HG03469 (cell line): ENCODE data around the gene FBXL14.

Source experiments
- ATAC-seq: cut with Tn5 transposase; IDR thresholded peaks from one replicate; pipeline ENCODE4 v1.9.1; 2021; ENCODE audit warnings: mild to moderate bottlenecking, moderate library complexity, moderate number of reproducible peaks; ENCODE audit not compliant: unreplicated experiment

Gene FBXL14

GRCh38 chr12:1540690-1541089 is 53.7 kb downstream of the FBXL14 start:
- no peak for ATAC-seq

- ATAC-seq: no peak
Measured at GRCh38 chr12:1539135-1539534, 55.2 kb downstream of the FBXL14 start.

- no peak for ATAC-seq
Measured at GRCh38 chr12:1536817-1537216, 57.6 kb downstream of the FBXL14 start.

DNA sequence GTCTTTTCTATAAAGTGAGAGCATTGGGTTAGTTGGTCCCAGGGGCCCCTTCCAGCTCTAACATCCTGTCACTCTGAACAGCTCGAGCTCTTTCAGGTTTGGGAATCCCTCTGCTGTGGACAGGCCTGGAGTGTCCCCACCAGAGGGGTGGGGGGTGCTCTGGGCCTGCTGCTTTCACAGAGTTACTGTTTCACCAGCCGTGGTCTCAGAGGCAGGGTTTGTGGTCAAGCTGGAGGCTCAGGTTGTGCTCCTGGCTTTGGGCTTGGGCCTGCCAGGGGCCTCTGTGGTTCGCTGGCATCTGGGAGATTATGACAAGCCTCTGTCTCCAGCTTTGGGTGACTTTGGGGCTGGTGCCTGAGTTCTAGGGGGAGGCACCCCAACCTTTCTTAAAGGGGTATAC is 59.6 kb downstream of the FBXL14 start:
- no peak for ATAC-seq

DNA sequence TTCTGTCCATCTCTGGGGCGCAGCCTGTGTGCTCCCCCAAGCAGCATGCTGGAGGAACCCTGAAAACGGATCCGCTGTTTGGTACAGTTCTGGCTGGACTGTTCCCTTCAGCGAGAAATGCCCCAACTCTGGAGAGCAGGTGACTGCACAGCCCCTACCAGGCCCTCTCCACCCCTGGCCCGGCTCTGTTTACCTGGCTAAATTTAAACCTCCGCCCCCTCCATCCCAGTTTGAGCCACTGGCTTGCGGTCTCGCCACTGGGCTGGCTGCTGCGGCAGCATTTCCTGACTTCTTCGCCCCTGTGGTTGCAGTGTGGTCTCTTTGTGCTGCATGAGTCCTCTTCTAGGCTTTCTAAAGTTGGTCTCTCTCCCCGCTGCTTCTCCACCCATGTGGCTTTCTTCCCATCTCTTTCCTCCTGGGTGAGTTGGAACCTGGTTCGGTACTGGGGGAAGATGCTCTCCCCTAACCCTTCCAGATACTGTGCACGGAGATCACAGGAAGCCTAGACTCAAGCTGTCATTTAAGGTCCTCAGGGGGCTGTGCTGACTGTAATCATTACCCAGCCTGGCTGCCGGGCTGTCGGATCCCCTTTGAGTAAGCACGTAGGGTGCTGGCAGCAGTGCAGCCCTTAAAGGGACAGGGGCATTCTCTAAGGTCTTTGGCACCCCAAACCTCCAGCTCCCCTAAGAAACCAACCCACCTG is 60.6 kb downstream of the FBXL14 start:
- ATAC-seq: peak; percentile 31

- ATAC-seq: peak; percentile 12
Measured at GRCh38 chr12:1533205-1533601, 61.2 kb downstream of the FBXL14 start.

DNA sequence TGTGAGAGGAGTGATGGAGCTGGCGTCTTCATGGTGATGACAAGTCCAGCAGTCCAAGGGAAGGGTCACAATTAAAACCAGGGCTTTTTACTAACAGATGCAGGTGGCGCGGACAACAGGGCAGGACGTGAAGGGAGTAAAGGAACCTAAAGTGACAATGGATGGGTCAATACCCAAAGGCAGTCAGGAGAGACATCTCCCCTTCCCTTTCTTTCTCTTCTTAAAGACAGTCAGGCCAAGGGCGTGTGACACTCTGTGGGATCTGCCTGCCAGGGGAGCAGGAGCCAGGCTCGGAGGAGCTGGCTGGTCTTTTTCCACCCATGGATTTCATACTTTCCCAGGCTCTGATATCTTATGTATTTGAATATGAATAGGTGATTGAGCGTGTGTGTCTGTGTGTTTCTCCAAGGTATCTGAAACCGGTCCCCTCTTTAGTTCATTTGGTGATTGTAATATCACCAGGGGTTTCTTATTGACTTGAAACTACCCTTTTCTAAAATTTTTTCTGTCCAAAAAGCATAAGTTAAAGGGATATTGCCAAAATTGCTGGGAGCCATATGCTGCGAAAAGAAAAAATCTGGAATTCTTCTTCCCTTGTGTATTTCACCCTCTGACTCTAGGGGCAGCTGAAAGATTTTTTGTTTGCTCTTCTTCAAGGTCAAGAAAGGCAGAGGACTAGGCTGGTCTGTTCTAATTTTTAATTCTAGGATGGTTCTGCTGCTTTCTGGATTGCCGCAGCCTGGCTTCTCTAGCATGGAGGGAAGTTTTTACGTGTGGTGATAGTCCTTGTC is 61.8 kb downstream of the FBXL14 start:
- ATAC-seq: no peak

GRCh38 chr12:1531654-1532374 is 62.6 kb downstream of the FBXL14 start:
- no peak for ATAC-seq

DNA sequence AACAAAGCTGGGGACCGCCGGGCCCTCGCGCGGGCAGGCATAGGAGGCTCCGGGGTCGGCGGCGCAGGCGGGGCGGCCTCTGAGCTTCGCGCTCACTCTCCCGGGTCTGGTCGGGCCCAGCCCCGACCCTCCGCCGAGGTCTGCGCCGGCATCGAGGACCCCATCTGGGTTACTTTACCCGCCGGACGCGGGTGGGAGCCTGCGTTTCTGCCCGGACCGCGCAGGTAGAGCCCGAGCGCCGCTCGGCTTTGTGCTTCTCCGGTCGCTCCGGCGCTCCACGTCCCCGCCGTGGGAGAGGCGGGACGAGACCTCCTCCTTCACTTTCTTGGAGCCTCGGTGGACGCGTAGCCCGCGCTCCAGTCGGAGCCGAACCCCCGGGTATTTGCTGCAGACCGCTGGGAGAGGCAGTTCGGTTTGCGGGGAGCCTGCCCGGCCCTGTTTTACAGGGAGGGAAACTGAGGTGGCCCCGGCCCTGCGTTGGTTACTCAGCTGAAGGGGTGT is 63.2 kb downstream of the FBXL14 start:
- no peak for ATAC-seq

DNA sequence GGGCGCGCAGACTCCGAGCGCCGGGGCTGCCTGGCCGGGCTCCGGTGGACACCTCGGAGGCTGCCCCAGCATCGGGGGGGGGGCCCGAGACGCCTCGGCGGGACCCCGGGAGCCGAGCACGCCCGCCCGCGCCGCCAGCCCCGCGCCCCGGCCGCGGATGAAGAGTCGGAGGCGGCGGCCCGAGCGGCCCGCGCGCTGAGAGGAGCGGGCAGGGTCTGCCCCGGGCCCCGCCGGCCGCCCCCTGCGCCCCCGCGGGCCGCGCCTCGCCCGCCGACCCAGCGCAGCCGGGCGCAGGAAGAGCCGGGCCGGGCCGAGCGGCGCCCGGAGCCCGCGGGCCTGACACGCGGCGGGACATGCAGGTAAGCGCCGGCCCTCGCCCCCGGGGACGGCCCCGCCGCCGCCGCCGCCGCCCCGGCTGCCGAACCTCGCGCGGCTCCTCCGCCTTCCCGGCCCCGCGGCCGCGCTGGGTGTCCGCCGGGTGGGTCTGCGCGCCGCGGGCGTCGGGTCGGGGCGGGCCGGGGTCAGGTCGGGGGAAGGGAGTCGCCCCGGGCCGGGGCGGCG is 63.7 kb downstream of the FBXL14 start:
- ATAC-seq: no peak

DNA sequence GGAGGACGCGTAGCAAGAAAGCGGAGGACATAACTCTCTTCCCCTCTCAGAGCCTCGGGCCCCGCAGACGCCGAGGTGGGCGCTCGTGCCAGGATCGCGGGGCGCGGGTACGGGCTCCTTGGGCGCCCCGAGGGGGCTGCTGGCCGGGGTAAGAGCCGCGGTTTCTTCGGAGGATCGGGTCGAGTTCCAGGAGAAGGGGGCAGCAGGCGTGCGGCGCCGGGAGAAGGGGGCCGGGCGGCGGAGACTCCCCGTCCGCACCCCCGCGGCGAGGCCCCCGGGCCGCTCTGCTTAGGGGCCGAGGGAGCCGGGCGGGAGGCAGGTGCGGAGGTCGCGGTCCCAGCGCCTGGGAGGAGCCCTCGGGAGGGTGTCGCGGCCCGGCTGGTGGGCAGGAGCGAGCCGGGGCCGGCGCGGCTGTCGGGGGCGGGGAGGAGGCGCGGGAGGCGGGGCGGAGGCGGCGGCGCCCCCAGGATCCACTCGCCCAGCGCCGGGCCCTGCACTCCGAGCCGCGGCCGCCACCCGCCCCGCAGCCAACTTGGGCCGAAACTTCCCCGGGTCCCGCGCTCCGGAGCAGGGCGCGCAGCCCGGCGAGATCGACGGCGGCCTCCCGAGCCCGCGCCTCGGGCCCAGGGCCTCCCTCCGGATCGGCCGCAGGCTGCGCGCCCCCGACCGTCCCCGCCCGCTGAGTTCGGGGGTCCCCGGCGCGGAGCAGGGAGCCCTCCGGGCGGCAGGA is 64.4 kb downstream of the FBXL14 start:
- ATAC-seq: no peak

- ATAC-seq: no peak
Measured at GRCh38 chr12:1529228-1529861, 65.0 kb downstream of the FBXL14 start.

DNA sequence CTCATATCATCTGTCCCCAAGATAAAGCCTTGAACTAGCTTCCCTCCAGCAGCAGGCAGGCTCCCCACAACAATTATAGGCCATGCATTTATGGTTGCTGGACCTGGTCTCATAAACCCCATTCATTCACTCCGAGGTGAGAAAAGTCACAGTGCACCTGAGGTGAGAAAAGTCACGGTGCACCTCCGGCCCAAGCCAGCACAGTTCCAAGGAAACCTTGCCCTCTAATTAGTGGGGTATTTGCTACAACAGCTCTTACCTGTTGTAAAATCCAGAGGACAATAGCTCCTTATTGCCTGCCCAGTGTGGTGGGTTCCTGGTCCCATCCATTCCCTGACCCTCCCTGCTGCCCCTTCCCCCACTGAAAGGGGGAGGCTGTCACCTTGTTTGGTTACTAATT is 65.6 kb downstream of the FBXL14 start:
- ATAC-seq: no peak

GRCh38 chr12:1527789-1528188 is 66.6 kb downstream of the FBXL14 start:
- ATAC-seq: no peak

DNA sequence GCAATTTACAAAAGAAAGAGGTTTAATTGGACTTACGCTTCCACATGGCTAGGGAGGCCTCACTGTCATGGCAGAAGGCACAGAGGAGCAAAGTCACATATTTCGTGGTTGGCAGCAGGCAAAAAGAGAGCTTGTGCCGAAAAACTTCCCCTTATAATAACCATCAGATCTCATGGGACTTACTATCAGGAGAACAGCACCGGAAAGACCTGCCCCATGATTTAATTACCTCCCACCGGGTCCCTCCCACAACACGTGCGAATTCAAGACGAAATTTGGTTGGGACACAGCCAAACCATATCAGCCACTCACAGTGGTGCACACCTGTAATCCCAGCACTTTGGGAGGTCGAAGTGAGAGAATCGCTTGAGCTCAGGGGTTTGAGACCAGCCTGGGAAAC is 68.5 kb downstream of the FBXL14 start:
- ATAC-seq: no peak

DNA sequence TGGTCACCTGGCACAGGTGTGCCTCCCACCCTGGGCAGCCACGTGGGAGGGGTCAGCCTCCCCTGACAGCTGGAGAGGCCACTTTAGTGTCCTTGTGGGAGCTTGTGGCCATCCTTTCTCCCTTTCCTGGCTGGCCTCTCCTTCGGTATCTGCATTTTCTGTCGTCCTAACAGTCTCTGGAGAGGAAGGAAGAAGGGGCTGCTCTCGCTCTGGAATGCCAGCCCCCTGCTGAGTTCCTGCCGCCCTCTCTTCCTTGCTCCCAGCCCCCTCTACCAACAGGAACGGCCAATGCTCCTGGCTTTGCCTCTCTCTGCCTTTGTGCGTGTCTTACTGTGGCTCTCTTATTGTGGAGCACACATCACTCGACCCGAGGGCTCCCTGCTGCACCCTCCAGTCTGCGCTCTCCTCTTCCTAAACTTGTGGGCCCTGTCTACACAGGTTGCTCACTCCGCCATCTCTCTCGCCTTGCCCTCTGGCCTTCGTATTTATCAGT is 70.8 kb downstream of the FBXL14 start:
- no peak for ATAC-seq

DNA sequence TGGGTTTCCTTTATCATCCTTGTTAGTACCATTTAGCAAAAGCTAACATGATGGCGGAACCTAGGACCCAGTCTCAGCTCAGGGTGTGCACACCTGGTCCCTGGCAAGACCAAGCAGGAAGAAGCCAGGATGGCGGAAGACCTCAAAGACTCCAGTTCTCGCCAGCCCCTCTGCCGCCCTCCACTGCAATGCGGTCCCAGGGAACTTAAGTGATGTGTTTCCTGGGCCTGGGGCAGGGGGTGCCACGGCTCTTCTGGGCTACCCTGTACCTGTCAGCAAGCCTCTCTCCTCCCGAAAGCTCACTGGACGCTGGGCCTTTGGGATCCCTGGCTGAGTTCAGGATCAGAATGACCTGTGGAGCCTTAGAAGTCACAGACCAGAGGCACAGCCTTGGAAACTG is 71.3 kb downstream of the FBXL14 start:
- no peak for ATAC-seq

GRCh38 chr12:1519642-1520041 is 74.7 kb downstream of the FBXL14 start:
- no peak for ATAC-seq

DNA sequence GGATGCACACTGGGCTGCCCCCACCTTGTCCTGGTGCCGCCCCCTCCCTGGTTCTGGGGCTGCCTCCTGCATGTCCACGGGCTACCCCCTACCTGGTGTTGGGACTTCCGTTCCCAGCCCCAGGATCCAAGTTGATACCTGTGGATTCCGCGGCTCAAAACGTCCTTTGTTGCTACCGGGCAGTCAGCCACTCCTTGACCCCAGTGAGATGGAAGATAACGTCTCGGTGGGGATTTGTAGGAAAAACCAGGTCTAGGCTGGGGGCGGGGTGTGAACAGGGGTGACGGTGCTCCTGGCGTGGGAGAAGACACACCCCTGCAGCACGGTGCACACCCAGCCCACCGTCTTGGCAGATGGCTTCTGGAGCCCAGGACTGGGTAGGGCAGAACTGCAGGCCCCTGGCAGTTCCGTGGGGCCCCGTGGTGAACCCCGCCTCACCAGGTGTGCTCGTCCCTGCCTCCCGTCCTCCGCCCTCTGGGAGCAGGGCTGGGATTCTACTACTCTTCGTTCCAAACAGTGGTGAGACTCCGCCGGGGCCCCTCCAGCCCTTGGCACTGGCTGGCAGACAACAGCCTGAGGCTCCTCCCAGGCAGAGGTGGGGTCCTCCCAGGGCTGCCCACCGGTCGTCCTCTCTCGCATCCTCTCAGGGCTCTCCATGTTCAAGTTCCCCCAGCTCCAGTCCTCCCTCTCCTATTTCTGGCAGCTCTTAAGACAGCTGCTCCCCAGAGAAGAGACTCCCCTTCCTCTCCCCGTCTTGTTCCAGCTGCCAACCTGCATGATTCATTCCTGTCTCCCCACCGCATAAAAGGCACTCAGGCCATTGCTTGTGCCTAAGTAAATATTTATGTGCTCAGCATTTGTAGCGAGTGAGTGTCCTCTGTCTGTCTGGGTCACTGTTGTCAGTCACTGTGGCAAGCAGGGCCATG is 75.5 kb downstream of the FBXL14 start:
- no peak for ATAC-seq
